Gastrocnemius medialis (tissue), 4 donors: ENCODE data around the gene TFDP2.

ENCODE experiments used
- CTCF ChIP-seq, 5 experiments: fragments of 450-650 bp in 3 of 5; fragments of 200-600 bp in 2 of 5; sonication (generic) in 2 of 5; IDR thresholded peaks in 4 of 5; conservative IDR thresholded peaks in 1 of 5; 1 replicate in 4 of 5; 2 replicates in 1 of 5; pipeline ENCODE4 v1.5.1; 2016 to 2019; ENCODE audit warnings: antibody characterized with exemption in 5 of 5, mild to moderate bottlenecking in 3 of 5, moderate library complexity in 3 of 5
- POLR2A ChIP-seq, 2 donors: fragments of 450-650 bp; IDR thresholded peaks; one replicate each; pipeline ENCODE4 v1.6.1; 2017; ENCODE audit warnings: antibody characterized with exemption in 2 of 2, mild to moderate bottlenecking in 2 of 2, moderate library complexity in 2 of 2

DNA sequence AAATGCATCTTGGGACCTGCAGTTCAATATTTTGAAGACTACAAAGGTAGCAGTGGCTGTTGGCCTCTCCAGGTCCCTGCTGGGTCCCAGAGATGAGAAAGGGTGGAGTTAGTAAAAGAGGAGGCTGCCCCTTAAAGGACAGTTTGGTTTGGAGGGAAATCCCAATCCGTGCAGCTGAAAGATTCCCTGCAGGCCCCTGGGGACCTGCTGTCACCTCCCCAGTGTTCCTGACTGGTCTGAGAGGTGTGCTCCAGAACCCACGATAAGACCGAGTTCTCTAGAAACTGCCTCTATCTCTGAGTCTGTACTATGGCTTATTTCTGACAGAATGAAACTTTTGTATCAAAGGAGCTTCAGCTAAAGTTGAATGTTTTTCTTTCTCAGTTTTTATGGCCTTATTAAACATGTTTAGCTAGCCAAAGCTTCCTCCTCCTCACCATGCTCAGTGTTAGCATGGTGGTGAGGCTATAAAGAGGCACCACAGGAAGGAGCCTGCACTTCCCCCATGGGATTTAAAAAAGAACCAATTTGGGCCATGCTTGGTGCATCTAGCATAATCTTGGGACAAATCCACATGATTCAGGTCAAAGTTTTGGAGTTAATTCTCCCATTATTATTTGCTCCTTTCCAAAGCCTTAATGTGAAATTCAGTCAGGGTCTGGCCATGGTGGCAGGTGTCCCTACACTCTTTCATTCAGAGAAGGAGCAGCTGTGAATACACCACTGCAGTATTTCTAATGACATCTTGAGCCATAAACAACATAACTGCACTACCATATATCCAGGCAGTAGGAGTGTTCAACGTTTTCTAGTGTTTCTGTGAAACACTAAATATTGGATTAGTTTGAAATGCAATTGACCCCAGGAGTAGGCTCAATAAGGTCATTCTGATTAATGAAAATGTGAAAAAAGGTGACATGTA, 198.5 kb downstream of the TFDP2 start:
- TF ChIP-seq CTCF (IDR thresholded peaks at IDR 0.05 in 4 of 5, conservative IDR thresholded peaks at IDR 0.05 in 1 of 5) (no peak), POLR2A (IDR thresholded peaks at IDR 0.05) (no peak)
